ENCODE measurements around the gene MYF6.

The MYF6 gene

GRCh38 chr12:80707830-80708258 is 410 bp downstream of the MYF6 start:
- no peak for DNase-seq (ENCODE audit: low spot score)

- no peak for DNase-seq (ENCODE audit: low spot score)
Measured at GRCh38 chr12:80708259-80708974, 983 bp downstream of the MYF6 start.

GRCh38 chr12:80708975-80709328 is 1.5 kb downstream of the MYF6 start:
- DNase-seq (ENCODE audit: low spot score) = no peak

GRCh38 chr12:80709811-80710726 is 2.6 kb downstream of the MYF6 start:
- DNase-seq (ENCODE audit: low spot score) = no peak

GRCh38 chr12:80710727-80711449 is 3.5 kb downstream of the MYF6 start:
- no peak for DNase-seq (ENCODE audit: low spot score)

GRCh38 chr12:80711866-80712265 is 4.4 kb downstream of the MYF6 start:
- no peak for DNase-seq (ENCODE audit: low spot score)

GRCh38 chr12:80712866-80713265 is 5.4 kb downstream of the MYF6 start:
- no peak for DNase-seq (ENCODE audit: low spot score)

- DNase-seq (ENCODE audit: low spot score) = no peak
Measured at GRCh38 chr12:80713419-80713818, 6.0 kb downstream of the MYF6 start.

- no peak for DNase-seq (ENCODE audit: low spot score)
Measured at GRCh38 chr12:80714055-80714454, 6.6 kb downstream of the MYF6 start.

- DNase-seq (ENCODE audit: low spot score) = no peak
Measured at GRCh38 chr12:80714846-80715245, 7.4 kb downstream of the MYF6 start.

- no peak for DNase-seq (ENCODE audit: low spot score)
Measured at GRCh38 chr12:80715713-80716249, 8.3 kb downstream of the MYF6 start.

- DNase-seq (ENCODE audit: low spot score) = no peak
Measured at GRCh38 chr12:80716696-80717469, 9.4 kb downstream of the MYF6 start, which contains the start of gene MYF5. TSS of gene MYF5 (plus strand) at chr12:80716912. CDS start at chr12:80717064, 152 bp downstream.

GRCh38 chr12:80717856-80718255 is 10.4 kb downstream of the MYF6 start:
- DNase-seq (ENCODE audit: low spot score) = no peak

GRCh38 chr12:80720516-80720915 is 13.1 kb downstream of the MYF6 start:
- DNase-seq (ENCODE audit: low spot score) = no peak

GRCh38 chr12:80721326-80721725 is 13.9 kb downstream of the MYF6 start:
- no peak for DNase-seq (ENCODE audit: low spot score)

GRCh38 chr12:80745851-80746505 is 38.5 kb downstream of the MYF6 start:
- DNase-seq (ENCODE audit: low spot score) = no peak

GRCh38 chr12:80747800-80748199 is 40.4 kb downstream of the MYF6 start:
- DNase-seq (ENCODE audit: low spot score) = no peak

GRCh38 chr12:80749456-80749855 is 42.0 kb downstream of the MYF6 start:
- no peak for DNase-seq (ENCODE audit: low spot score)

GRCh38 chr12:80752464-80752863 is 45.0 kb downstream of the MYF6 start:
- DNase-seq (ENCODE audit: low spot score) = no peak

- no peak for DNase-seq (ENCODE audit: low spot score)
Measured at GRCh38 chr12:80754274-80754673, 46.8 kb downstream of the MYF6 start.

GRCh38 chr12:80756875-80757274 is 49.4 kb downstream of the MYF6 start:
- no peak for DNase-seq (ENCODE audit: low spot score)
